ENCODE data around the gene FGFR3. TPM values are rescaled to one million over a fixed set of nuclear protein-coding genes. Genes with fewer than 3 reads are reported as not detected.

The FGFR3 gene
- total and polyA plus RNA-seq, 7 donors = 0.16 to 14.0 (median 0.83) TPM

- 48 to 68% methylated on average over 25 of the region's 25 CpGs for WGBS, 2 donors
These were observed 5.5 kb upstream of the FGFR3 start for GRCh38 chr4:1787411-1788077.

GRCh38 chr4:1788254-1788973, 4.7 kb upstream of the FGFR3 start:
- H3K4me3 ChIP-seq = no peak overlapping the region
- H3K27ac ChIP-seq = no peak overlapping the region
- DNase-seq = no peak
- peaks cover 0 to 14% (median 2%) of the 10 kb centered on the region in 3 donors for H3K27me3 ChIP-seq
- intact Hi-C loops (cut with DNase I) = no loop called here
- WGBS, 2 donors = 80 to 82% methylated on average over 13 of the region's 13 CpGs
- H3K9me3 ChIP-seq = no peaks in the 10 kb centered on the region
- peaks cover 0 to 6% (median 0%) of the 10 kb centered on the region in 4 donors for H3K4me1 ChIP-seq
- H3K36me3 ChIP-seq = no peaks in the 10 kb centered on the region
- TF ChIP-seq CTCF (IDR thresholded peaks at IDR 0.05) (no peak), POLR2AphosphoS5 (IDR thresholded peaks at IDR 0.05) (no peak), EP300 (IDR thresholded peaks at IDR 0.05) (no peak), POLR2A (IDR thresholded peaks at IDR 0.05) (no peak)

More at GRCh38 chr4:1787411-1788077, 5.5 kb upstream of the FGFR3 start:
- no peak for DNase-seq
- Histone ChIP-seq H3K27me3 (peaks cover 0 to 11% (median 0%) of the 10 kb centered on the region in 3 donors), H3K27ac (no peak overlapping the region), H3K36me3 (no peaks in the 10 kb centered on the region), H3K4me1 (no peaks in the 10 kb centered on the region), H3K4me3 (no peak overlapping the region), H3K9me3 (no peaks in the 10 kb centered on the region)
- TF ChIP-seq CTCF (IDR thresholded peaks at IDR 0.05) (no peak), POLR2AphosphoS5 (IDR thresholded peaks at IDR 0.05) (no peak), EP300 (IDR thresholded peaks at IDR 0.05) (no peak), POLR2A (IDR thresholded peaks at IDR 0.05) (no peak)
- intact Hi-C loops (cut with DNase I) = no loop called here

- H3K27me3 ChIP-seq = peaks cover 9 to 23% (median 13%) of the 10 kb centered on the region in 3 donors
- DNase-seq = no peak
- no peak overlapping the region for H3K4me3 ChIP-seq
- H3K27ac ChIP-seq = no peak overlapping the region
- 91 to 92% methylated on average over 21 of the region's 21 CpGs for WGBS, 2 donors
- peaks cover 0 to 17% (median 9%) of the 10 kb centered on the region in 4 donors for H3K4me1 ChIP-seq
- no peaks in the 10 kb centered on the region for H3K36me3 ChIP-seq
- intact Hi-C loops (cut with DNase I) = no loop called here
- H3K9me3 ChIP-seq = no peaks in the 10 kb centered on the region
- TF ChIP-seq POLR2A (IDR thresholded peaks at IDR 0.05) (no peak), EP300 (IDR thresholded peaks at IDR 0.05) (no peak), POLR2AphosphoS5 (IDR thresholded peaks at IDR 0.05) (no peak), CTCF (IDR thresholded peaks at IDR 0.05) (no peak)
These were observed 3.5 kb upstream of the FGFR3 start for GRCh38 chr4:1789552-1789951.

- intact Hi-C loops (cut with DNase I) = no loop called here
These were observed 3.1 kb upstream of the FGFR3 start for GRCh38 chr4:1790005-1790404.

More at GRCh38 chr4:1790005-1790404, 3.1 kb upstream of the FGFR3 start:
- Histone ChIP-seq H3K27ac (no peak overlapping the region), H3K9me3 (no peaks in the 10 kb centered on the region), H3K4me3 (no peak overlapping the region), H3K4me1 (peaks cover 0 to 22% (median 14%) of the 10 kb centered on the region in 4 donors), H3K36me3 (no peaks in the 10 kb centered on the region), H3K27me3 (peaks cover 12 to 27% (median 18%) of the 10 kb centered on the region in 3 donors)
- TF ChIP-seq POLR2A (IDR thresholded peaks at IDR 0.05) = no peak
- TF ChIP-seq POLR2AphosphoS5 (IDR thresholded peaks at IDR 0.05) = no peak
- TF ChIP-seq EP300 (IDR thresholded peaks at IDR 0.05) = no peak
- no peak for TF ChIP-seq CTCF (IDR thresholded peaks at IDR 0.05)
- no peak for DNase-seq
- WGBS, 2 donors = 84 to 90% methylated on average over 10 of the region's 10 CpGs
